Fibroblast of lung (primary cell): ENCODE results near the gene PAH.

Experiments
- EZH2 ChIP-seq: IDR thresholded peaks from 2 replicates; pipeline ENCODE4 v1.5.1; 2012; ENCODE audit warnings: low read length, control low read depth, mild to moderate bottlenecking; ENCODE audit errors: missing control alignments
- TF ChIP-seq, protein P1 (sequence below), 2 donors: IDR thresholded peaks in 1 of 2; conservative IDR thresholded peaks in 1 of 2; 1 replicate in 1 of 2; 2 replicates in 1 of 2; pipeline ENCODE4 v1.5.1; 2011 to 2012; ENCODE audit warnings: low read length in 2 of 2, control low read depth in 1 of 2, inconsistent platforms in 1 of 2, low read depth in 1 of 2, mild to moderate bottlenecking in 1 of 2

DNA sequence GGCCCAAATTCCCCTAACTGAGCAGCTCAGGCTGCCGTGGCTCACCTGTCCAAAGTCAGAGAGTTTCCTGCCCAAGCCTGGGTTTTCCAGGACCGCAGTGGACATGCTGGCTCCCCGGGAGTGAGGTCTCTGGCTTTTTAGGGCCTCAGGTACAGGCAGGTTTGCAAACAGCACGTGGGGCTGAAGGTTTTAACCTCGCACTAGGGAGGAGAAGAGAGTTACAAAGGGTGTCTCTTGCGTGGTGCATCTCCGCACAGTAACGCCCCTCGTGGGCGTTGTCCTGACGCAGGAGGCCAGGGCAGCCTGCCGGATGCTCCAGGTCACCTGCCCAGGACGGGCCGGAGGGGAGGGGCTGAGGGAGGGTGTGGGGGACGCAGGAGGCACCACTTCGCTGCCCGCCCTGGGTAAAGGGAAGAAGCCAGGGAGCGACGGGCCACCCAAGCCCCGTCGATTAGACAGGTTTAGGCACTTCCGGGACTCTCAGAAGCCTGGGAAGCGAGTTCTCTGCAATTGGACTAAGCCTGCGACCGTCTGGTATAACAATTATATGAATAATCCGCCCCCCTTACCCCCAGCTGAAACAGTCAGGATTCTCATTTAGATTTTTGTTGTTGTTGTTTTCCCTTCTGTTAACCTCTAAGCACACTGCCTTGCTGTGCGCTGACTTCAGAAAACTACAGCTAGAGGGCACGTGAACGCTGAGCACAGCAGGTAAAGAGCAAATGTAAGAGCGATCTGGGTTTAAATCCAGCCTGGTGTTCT lies at the start of gene PAH:
- TF ChIP-seq, protein P1, sequence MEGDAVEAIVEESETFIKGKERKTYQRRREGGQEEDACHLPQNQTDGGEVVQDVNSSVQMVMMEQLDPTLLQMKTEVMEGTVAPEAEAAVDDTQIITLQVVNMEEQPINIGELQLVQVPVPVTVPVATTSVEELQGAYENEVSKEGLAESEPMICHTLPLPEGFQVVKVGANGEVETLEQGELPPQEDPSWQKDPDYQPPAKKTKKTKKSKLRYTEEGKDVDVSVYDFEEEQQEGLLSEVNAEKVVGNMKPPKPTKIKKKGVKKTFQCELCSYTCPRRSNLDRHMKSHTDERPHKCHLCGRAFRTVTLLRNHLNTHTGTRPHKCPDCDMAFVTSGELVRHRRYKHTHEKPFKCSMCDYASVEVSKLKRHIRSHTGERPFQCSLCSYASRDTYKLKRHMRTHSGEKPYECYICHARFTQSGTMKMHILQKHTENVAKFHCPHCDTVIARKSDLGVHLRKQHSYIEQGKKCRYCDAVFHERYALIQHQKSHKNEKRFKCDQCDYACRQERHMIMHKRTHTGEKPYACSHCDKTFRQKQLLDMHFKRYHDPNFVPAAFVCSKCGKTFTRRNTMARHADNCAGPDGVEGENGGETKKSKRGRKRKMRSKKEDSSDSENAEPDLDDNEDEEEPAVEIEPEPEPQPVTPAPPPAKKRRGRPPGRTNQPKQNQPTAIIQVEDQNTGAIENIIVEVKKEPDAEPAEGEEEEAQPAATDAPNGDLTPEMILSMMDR (conservative IDR thresholded peaks at IDR 0.05 in 1 of 2, IDR thresholded peaks at IDR 0.05 in 1 of 2; ENCODE audit: low read depth in 1 of 2, low read length in 2 of 2): no peak
- TF ChIP-seq EZH2: no peak
